ENCODE data around the gene NXN. TPM values are rescaled to one million over a fixed set of nuclear protein-coding genes. Genes with fewer than 3 reads are reported as not detected.
A peak's percentile ranks its signal among the peaks of the same experiment; 100 is the strongest.

The NXN gene
- total RNA-seq, 1 experiment from 2014 or later, result 126 TPM

- Histone ChIP-seq H3K4me1 (ENCODE audit: control insufficient read depth, insufficient read depth, low read length) (peaks cover 17% of the 10 kb centered on the region), H3K9me3 (ENCODE audit: control insufficient read depth, insufficient read depth, low read depth, low read length) (no peaks in the 10 kb centered on the region), H3K27ac (ENCODE audit: low read length) (peak overlapping the region; percentile 66), H3K27me3 (ENCODE audit: control insufficient read depth, insufficient read depth, low read length) (no peaks in the 10 kb centered on the region), H3K36me3 (ENCODE audit: control insufficient read depth, insufficient read depth, low read length) (no peaks in the 10 kb centered on the region; the same call in 1 of the 2 replicates), H3K4me3 (ENCODE audit: low read depth in 2 of 2, low read length in 2 of 2) (no peak overlapping the region)
- TF ChIP-seq SIN3A (IDR thresholded peaks at IDR 0.05; ENCODE audit: borderline replicate concordance, insufficient read depth, low read depth, low read length) (no peak), POLR2AphosphoS5 (IDR thresholded peaks at IDR 0.05; ENCODE audit: low read depth, low read length) (no peak), TCF7L2 (IDR thresholded peaks at IDR 0.05; ENCODE audit: low read depth, low read length) (no peak), REST (IDR thresholded peaks at IDR 0.05; ENCODE audit: insufficient read depth in 1 of 2, low read depth in 2 of 2, low read length in 1 of 2) (no peak), CTCF (IDR thresholded peaks at IDR 0.05) (no peak)
- intact Hi-C loops (cut with micrococcal nuclease; ENCODE audit: unreplicated experiment) (loop anchor here (5.0 kb wide), 1 partner anchor 187 kb away; no protein-coding TSS in a partner anchor), in situ Hi-C loops (cut with HindIII; ENCODE audit: low pct_unique_long_range_greater_than_20kb, low sequenced_read_pairs) (no loop called here)
- ChIA-PET POLR2A (no interaction called here), CTCF (interaction anchor here (0.6 to 2.1 kb wide), 2 partner anchors 144 to 186 kb away, joined by 3 to 14 read pairs; no protein-coding TSS in a partner anchor)
- ATAC-seq (peak; percentile 6), DNase-seq (ENCODE audit: low read depth, low spot score) (no peak)
- BruUV-seq (replicated peaks), result no TSS peak
Observed at GRCh38 chr17:795276-795675, 184.3 kb downstream of the NXN start.

- ATAC-seq, result peak; percentile 69
- Histone ChIP-seq H3K27me3 (ENCODE audit: control insufficient read depth, insufficient read depth, low read length) (no peaks in the 10 kb centered on the region), H3K4me1 (ENCODE audit: control insufficient read depth, insufficient read depth, low read length) (peaks cover 17% of the 10 kb centered on the region), H3K27ac (ENCODE audit: low read length) (peak overlapping the region; percentile 66), H3K4me3 (ENCODE audit: low read depth in 2 of 2, low read length in 2 of 2) (no peak overlapping the region), H3K9me3 (ENCODE audit: control insufficient read depth, insufficient read depth, low read depth, low read length) (no peaks in the 10 kb centered on the region), H3K36me3 (ENCODE audit: control insufficient read depth, insufficient read depth, low read length) (no peaks in the 10 kb centered on the region; the same call in 1 of the 2 replicates)
- ChIA-PET CTCF (interaction anchor here (2.1 kb wide), 1 partner anchor 186 kb away, joined by 14 read pairs; no protein-coding TSS in a partner anchor), POLR2A (no interaction called here)
- in situ Hi-C loops (cut with HindIII; ENCODE audit: low pct_unique_long_range_greater_than_20kb, low sequenced_read_pairs) (no loop called here), intact Hi-C loops (cut with micrococcal nuclease; ENCODE audit: unreplicated experiment) (loop anchor here (5.0 kb wide), 1 partner anchor 187 kb away; no protein-coding TSS in a partner anchor)
- TF ChIP-seq REST (IDR thresholded peaks at IDR 0.05; ENCODE audit: insufficient read depth in 1 of 2, low read depth in 2 of 2, low read length in 1 of 2) (no peak), SIN3A (IDR thresholded peaks at IDR 0.05; ENCODE audit: borderline replicate concordance, insufficient read depth, low read depth, low read length) (no peak), POLR2AphosphoS5 (IDR thresholded peaks at IDR 0.05; ENCODE audit: low read depth, low read length) (no peak; the same call in 1 of the 2 replicates), TCF7L2 (IDR thresholded peaks at IDR 0.05; ENCODE audit: low read depth, low read length) (no peak), CTCF (IDR thresholded peaks at IDR 0.05) (no peak; the same call in 1 of the 2 replicates)
- peak; percentile 42 for DNase-seq (ENCODE audit: low read depth, low spot score)
- no TSS peak for BruUV-seq (replicated peaks)
Observed at GRCh38 chr17:794876-795275, 184.7 kb downstream of the NXN start.

Measured in Panc1 (cell line).